Prostate gland (tissue), 2 donors: ENCODE results near the gene PVALB.

Experiments used
- CTCF ChIP-seq, 4 experiments: fragments of 200-600 bp in 2 of 4; fragments of 450-650 bp in 2 of 4; sonication (generic) in 2 of 4; IDR thresholded peaks; 1 replicate in 3 of 4; 2 replicates in 1 of 4; pipeline ENCODE4 v1.5.1; 2016 to 2019; ENCODE audit warnings: antibody characterized with exemption in 4 of 4, mild to moderate bottlenecking in 2 of 4, moderate library complexity in 2 of 4
- POLR2A ChIP-seq: fragments of 450-650 bp; IDR thresholded peaks from one replicate; pipeline ENCODE4 v1.6.1; 2016; ENCODE audit warnings: antibody characterized with exemption, mild to moderate bottlenecking

DNA sequence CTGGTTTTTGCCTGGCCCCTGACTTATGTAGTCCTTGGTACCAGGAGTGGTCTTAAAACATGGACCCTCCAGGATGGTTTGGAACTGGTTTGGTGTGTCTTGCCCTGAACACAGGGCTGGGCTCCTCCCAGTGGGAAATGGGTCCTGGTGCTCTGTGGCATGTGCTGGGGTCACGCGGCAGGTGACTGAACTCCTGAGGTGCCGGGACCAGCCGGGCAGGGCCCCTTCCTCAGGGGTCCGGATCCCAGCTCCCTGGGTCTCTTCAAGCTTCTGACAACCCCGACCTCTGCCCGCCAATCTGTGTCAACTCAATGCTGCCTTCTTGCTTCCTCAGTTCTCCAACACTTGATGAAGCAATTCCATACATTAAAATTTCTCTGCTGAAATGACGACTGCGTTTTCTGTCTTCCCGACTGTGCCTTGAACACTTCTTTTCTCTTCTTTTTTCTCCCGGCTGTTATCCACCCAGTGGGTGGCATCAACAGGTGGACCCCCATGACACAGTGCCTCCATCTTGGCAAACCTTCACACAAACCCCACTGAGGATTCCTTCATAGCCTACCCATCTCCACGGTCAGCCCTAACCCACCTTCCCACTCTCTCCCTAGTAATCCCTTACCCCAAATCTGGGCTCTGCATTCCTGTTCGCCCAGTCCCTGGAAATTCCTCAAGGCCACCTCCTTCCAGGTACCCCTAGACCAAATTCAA, 45.3 kb downstream of the PVALB start:
- TF ChIP-seq POLR2A = no peak
- no peak for TF ChIP-seq CTCF (IDR thresholded peaks at IDR 0.05)
